Panc1 (cell line): ENCODE measurements around the gene CUL9. TPM values are rescaled to one million over a fixed set of nuclear protein-coding genes. Genes with fewer than 3 reads are reported as not detected.

Experiments
- ATAC-seq: fragments of 200-7000 bp; cut with Tn5 transposase; 2 replicates; pipeline ENCODE4 v1.9.1; 2020; ENCODE audit warnings: mild to moderate bottlenecking, moderate library complexity
- BruUV-seq: library from RNA; stranded (reverse); fragments of 400-500 nt; replicated peaks from 2 replicates; lab custom pipeline; 2021; lab: Mats Ljungman, UMichigan
- CTCF ChIA-PET: fragments of 300-600 bp; sonication (Branson Sonifier 250); formaldehyde crosslinking; loops from one replicate; lab custom pipeline; 2022; ENCODE audit warnings: antibody characterized with exemption; lab: Charles Lee
- POLR2A ChIA-PET: fragments of 300-600 bp; sonication (Branson Sonifier 250); formaldehyde crosslinking; loops from one replicate; lab custom pipeline; 2022; ENCODE audit warnings: antibody characterized with exemption; lab: Charles Lee
- DNase-seq: peaks from one replicate; pipeline ENCODE4 v3.0.0-alpha.2; 2010; ENCODE audit warnings: low read depth, low spot score
- H3K27ac ChIP-seq: 2 replicates; pipeline ENCODE4 v1.5.1; 2011; ENCODE audit warnings: mild to moderate bottlenecking, low read length, inconsistent platforms
- H3K27me3 ChIP-seq: fragments of 200-500 bp; sonication (Bioruptor generic); 2 replicates; pipeline ENCODE4 v1.6.0; 2014; ENCODE audit warnings: low read length, inconsistent platforms; ENCODE audit not compliant: control insufficient read depth, insufficient read depth
- H3K36me3 ChIP-seq: fragments of 200-500 bp; sonication (Bioruptor generic); 2 replicates; pipeline ENCODE4 v1.5.1; 2014; ENCODE audit warnings: inconsistent platforms, mild to moderate bottlenecking, low read length, moderate library complexity; ENCODE audit not compliant: control insufficient read depth, insufficient read depth
- H3K4me1 ChIP-seq: 2 replicates; pipeline ENCODE4 v1.5.1; 2011; ENCODE audit warnings: inconsistent platforms, mild to moderate bottlenecking, low read length, moderate library complexity; ENCODE audit not compliant: control insufficient read depth, insufficient read depth
- H3K4me3 ChIP-seq, 2 experiments: 2 replicates each; pipeline ENCODE4 v1.5.1; 2011 to 2012; ENCODE audit warnings: low read depth in 2 of 2, low read length in 2 of 2, mild to moderate bottlenecking in 2 of 2, inconsistent platforms in 1 of 2, moderate library complexity in 1 of 2
- H3K9me3 ChIP-seq: fragments of 200-500 bp; sonication (Bioruptor generic); 2 replicates; pipeline ENCODE4 v1.5.1; 2014; ENCODE audit warnings: low read depth, mild to moderate bottlenecking, inconsistent platforms, low read length, moderate library complexity; ENCODE audit not compliant: control insufficient read depth, insufficient read depth
- CTCF ChIP-seq: fragments of 450-650 bp; IDR thresholded peaks from 2 replicates; pipeline ENCODE4 v1.5.1; 2017; ENCODE audit warnings: mild to moderate bottlenecking
- POLR2AphosphoS5 ChIP-seq: IDR thresholded peaks from 2 replicates; pipeline ENCODE4 v1.6.1; 2012; ENCODE audit warnings: mild to moderate bottlenecking, low read depth, low read length, moderate library complexity
- SIN3A ChIP-seq: IDR thresholded peaks from 2 replicates; pipeline ENCODE4 v1.6.1; 2012; ENCODE audit warnings: low read depth, mild to moderate bottlenecking, low read length, moderate library complexity, borderline replicate concordance; ENCODE audit not compliant: insufficient read depth
- TCF7L2 ChIP-seq: IDR thresholded peaks from 2 replicates; pipeline ENCODE4 v1.6.1; 2011; ENCODE audit warnings: mild to moderate bottlenecking, low read depth, low read length, inconsistent platforms
- in situ Hi-C: cut with HindIII; loops from 2 replicates; pipeline ENCODE4 v1.10.0; 2016; ENCODE audit warnings: low sequenced_read_pairs, low pct_unique_long_range_greater_than_20kb
- intact Hi-C: fragments of 100-400 bp; cut with micrococcal nuclease; formaldehyde crosslinking; loops from one replicate; pipeline ENCODE4 v1.10.0; 2022; ENCODE audit not compliant: unreplicated experiment
- total RNA-seq: library from RNA; stranded (reverse); gene quantifications from one replicate; pipeline ENCODE4 v1.2.1, GENCODE V29; 2021; ENCODE audit not compliant: unreplicated experiment
- TF ChIP-seq, protein P1 (sequence below), 2 experiments: IDR thresholded peaks; 2 replicates each; pipeline ENCODE4 v1.6.1; 2011 to 2012; ENCODE audit warnings: low read depth in 2 of 2, control low read depth in 1 of 2, low read length in 1 of 2, mild to moderate bottlenecking in 1 of 2, moderate library complexity in 1 of 2; ENCODE audit not compliant: insufficient read depth in 1 of 2

Gene CUL9
- total RNA-seq, 1 experiment from 2014 or later: 54.3 TPM

GRCh38 chr6:43254138-43254817 is 72.3 kb downstream of the CUL9 start:
- H3K4me3 ChIP-seq: no peak overlapping the region
- no peaks in the 10 kb centered on the region for H3K27me3 ChIP-seq
- in situ Hi-C loops: no loop called here
- no TSS peak for BruUV-seq
- no peak overlapping the region for H3K27ac ChIP-seq
- ChIA-PET CTCF (no interaction called here), POLR2A (interaction anchor here (0.6 kb wide), 1 partner anchor 41 kb away, joined by 3 read pairs; no protein-coding TSS in a partner anchor)
- no peak for DNase-seq
- intact Hi-C loops: no loop called here
- H3K9me3 ChIP-seq: no peaks in the 10 kb centered on the region
- no peaks in the 10 kb centered on the region for H3K36me3 ChIP-seq
- ATAC-seq: no peak
- no peaks in the 10 kb centered on the region; the same call in 1 of the 2 replicates for H3K4me1 ChIP-seq
- TF ChIP-seq, protein P1, sequence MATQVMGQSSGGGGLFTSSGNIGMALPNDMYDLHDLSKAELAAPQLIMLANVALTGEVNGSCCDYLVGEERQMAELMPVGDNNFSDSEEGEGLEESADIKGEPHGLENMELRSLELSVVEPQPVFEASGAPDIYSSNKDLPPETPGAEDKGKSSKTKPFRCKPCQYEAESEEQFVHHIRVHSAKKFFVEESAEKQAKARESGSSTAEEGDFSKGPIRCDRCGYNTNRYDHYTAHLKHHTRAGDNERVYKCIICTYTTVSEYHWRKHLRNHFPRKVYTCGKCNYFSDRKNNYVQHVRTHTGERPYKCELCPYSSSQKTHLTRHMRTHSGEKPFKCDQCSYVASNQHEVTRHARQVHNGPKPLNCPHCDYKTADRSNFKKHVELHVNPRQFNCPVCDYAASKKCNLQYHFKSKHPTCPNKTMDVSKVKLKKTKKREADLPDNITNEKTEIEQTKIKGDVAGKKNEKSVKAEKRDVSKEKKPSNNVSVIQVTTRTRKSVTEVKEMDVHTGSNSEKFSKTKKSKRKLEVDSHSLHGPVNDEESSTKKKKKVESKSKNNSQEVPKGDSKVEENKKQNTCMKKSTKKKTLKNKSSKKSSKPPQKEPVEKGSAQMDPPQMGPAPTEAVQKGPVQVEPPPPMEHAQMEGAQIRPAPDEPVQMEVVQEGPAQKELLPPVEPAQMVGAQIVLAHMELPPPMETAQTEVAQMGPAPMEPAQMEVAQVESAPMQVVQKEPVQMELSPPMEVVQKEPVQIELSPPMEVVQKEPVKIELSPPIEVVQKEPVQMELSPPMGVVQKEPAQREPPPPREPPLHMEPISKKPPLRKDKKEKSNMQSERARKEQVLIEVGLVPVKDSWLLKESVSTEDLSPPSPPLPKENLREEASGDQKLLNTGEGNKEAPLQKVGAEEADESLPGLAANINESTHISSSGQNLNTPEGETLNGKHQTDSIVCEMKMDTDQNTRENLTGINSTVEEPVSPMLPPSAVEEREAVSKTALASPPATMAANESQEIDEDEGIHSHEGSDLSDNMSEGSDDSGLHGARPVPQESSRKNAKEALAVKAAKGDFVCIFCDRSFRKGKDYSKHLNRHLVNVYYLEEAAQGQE (IDR thresholded peaks at IDR 0.05; ENCODE audit: insufficient read depth in 1 of 2, low read depth in 2 of 2, low read length in 1 of 2): no peak
- TF ChIP-seq CTCF (no peak), SIN3A (no peak), TCF7L2 (no peak), POLR2AphosphoS5 (no peak)

GRCh38 chr6:43254846-43255245 is 72.8 kb downstream of the CUL9 start:
- ChIA-PET CTCF (no interaction called here), POLR2A (no interaction called here)
- DNase-seq (no peak), ATAC-seq (no peak)
- Histone ChIP-seq H3K36me3 (no peaks in the 10 kb centered on the region), H3K9me3 (no peaks in the 10 kb centered on the region), H3K27ac (no peak overlapping the region), H3K4me1 (no peaks in the 10 kb centered on the region; the same call in 1 of the 2 replicates), H3K27me3 (no peaks in the 10 kb centered on the region), H3K4me3 (no peak overlapping the region)
- intact Hi-C loops: no loop called here
- BruUV-seq: no TSS peak
- in situ Hi-C loops: no loop called here
- no peak for TF ChIP-seq TCF7L2
- no peak for TF ChIP-seq SIN3A
- no peak for TF ChIP-seq CTCF
- no peak for TF ChIP-seq POLR2AphosphoS5
- TF ChIP-seq, protein P1 (IDR thresholded peaks at IDR 0.05; ENCODE audit: insufficient read depth in 1 of 2, low read depth in 2 of 2, low read length in 1 of 2): no peak
